HCT116 (cell line): ENCODE results near the gene CNN3. TPM values are rescaled to one million over a fixed set of nuclear protein-coding genes. Genes with fewer than 3 reads are reported as not detected.

Source experiments
- ATAC-seq: fragments of 200-7000 bp; cut with Tn5 transposase; 2 replicates; pipeline ENCODE4 v1.9.1; 2020; ENCODE audit warnings: mild to moderate bottlenecking, moderate library complexity
- BruUV-seq: library from RNA; stranded (reverse); fragments of 400-500 nt; replicated peaks from 2 replicates; lab custom pipeline; 2021; lab: Mats Ljungman, UMichigan
- CTCF ChIA-PET: fragments of 300-600 bp; sonication (Branson Sonifier 250); formaldehyde crosslinking; loops from one replicate; lab custom pipeline; 2021; ENCODE audit warnings: antibody characterized with exemption; lab: Charles Lee
- POLR2A ChIA-PET: fragments of 300-600, 350-600 bp; sonication (Branson Sonifier 250); formaldehyde crosslinking; loops from one replicate; lab custom pipeline; 2021; ENCODE audit warnings: antibody characterized with exemption; lab: Charles Lee
- RAD21 ChIA-PET, 2 experiments: fragments of 300-600 bp; sonication (Branson Sonifier 250); formaldehyde crosslinking; loops; one replicate each; lab custom pipeline; 2023; ENCODE audit warnings: low total read pairs in 2 of 2; ENCODE audit not compliant: uncharacterized antibody in 2 of 2, unreplicated experiment in 2 of 2, low non-redundant PET in 1 of 2; lab: Charles Lee
- DNase-seq: peaks from one replicate; pipeline ENCODE4 v3.0.0-alpha.2; 2010; ENCODE audit warnings: low read depth, low spot score
- H2AFZ ChIP-seq: fragments of 200-600 bp; shearing (Covaris generic), sonication (generic); 2 replicates; pipeline ENCODE4 v1.6.1; 2017; ENCODE audit warnings: low read depth, mixed run types, mixed read lengths, antibody characterized with exemption, low read length; ENCODE audit not compliant: poor library complexity, severe bottlenecking
- H3K27ac ChIP-seq: 2 replicates; pipeline ENCODE4 v1.5.1; 2012; ENCODE audit warnings: low read depth, low read length
- H3K27me3 ChIP-seq: fragments of 200-600 bp; sonication (generic); 2 replicates; pipeline ENCODE4 v1.6.1; 2016; ENCODE audit warnings: mixed run types, low read length, mixed read lengths; ENCODE audit not compliant: insufficient read depth
- H3K36me3 ChIP-seq, 2 experiments: fragments of 200-500 bp in 1 of 2; fragments of 200-600 bp in 1 of 2; sonication (Bioruptor generic) in 1 of 2; sonication (generic) in 1 of 2; 2 replicates each; pipeline versions ENCODE4 v1.5.1 to v1.6.1; 2014 to 2016; ENCODE audit warnings: low read length in 2 of 2, inconsistent platforms in 1 of 2, mixed read lengths in 1 of 2, mixed run types in 1 of 2; ENCODE audit not compliant: insufficient read depth in 2 of 2, control insufficient read depth in 1 of 2
- H3K4me1 ChIP-seq, 2 experiments: fragments of 200-600 bp in 1 of 2; sonication (generic) in 1 of 2; 2 replicates each; pipeline versions ENCODE4 v1.5.1 to v1.6.1; 2012 to 2017; ENCODE audit warnings: low read length in 2 of 2, inconsistent platforms in 1 of 2, mild to moderate bottlenecking in 1 of 2, mixed read lengths in 1 of 2, mixed run types in 1 of 2, moderate library complexity in 1 of 2; ENCODE audit not compliant: insufficient read depth in 2 of 2, control insufficient read depth in 1 of 2
- H3K4me2 ChIP-seq: fragments of 200-600 bp; sonication (generic); 2 replicates; pipeline ENCODE4 v1.6.1; 2017; ENCODE audit warnings: mixed run types, low read length, mixed read lengths
- H3K4me3 ChIP-seq, 2 experiments: fragments of 200-600 bp in 1 of 2; sonication (generic) in 1 of 2; replicated peaks in 1 of 2; 2 replicates each; pipeline ENCODE4 v1.5.1; 2011 to 2016; ENCODE audit warnings: low read length in 2 of 2, control low read depth in 1 of 2, low read depth in 1 of 2, mild to moderate bottlenecking in 1 of 2, mixed read lengths in 1 of 2, mixed run types in 1 of 2
- H3K79me2 ChIP-seq: fragments of 200-600 bp; sonication (generic); 2 replicates; pipeline ENCODE4 v1.6.1; 2017; ENCODE audit warnings: mild to moderate bottlenecking, mixed run types, low read length, moderate library complexity, mixed read lengths; ENCODE audit not compliant: insufficient read depth
- H3K9ac ChIP-seq: fragments of 200-600 bp; sonication (generic); 2 replicates; pipeline ENCODE4 v1.6.1; 2016; ENCODE audit warnings: low read length, mixed read lengths
- H3K9me2 ChIP-seq: fragments of 200-600 bp; sonication (generic), shearing (Covaris generic); 2 replicates; pipeline ENCODE4 v1.6.1; 2017; ENCODE audit warnings: mixed run types, mild to moderate bottlenecking, moderate library complexity; ENCODE audit not compliant: insufficient read depth
- H3K9me3 ChIP-seq, 2 experiments: fragments of 200-500 bp in 1 of 2; fragments of 200-600 bp in 1 of 2; sonication (Bioruptor generic) in 1 of 2; sonication (generic) in 1 of 2; 2 replicates each; pipeline ENCODE4 v1.6.1; 2014 to 2017; ENCODE audit warnings: low read length in 2 of 2, mixed read lengths in 2 of 2, inconsistent platforms in 1 of 2, low read depth in 1 of 2, mild to moderate bottlenecking in 1 of 2, mixed run types in 1 of 2, moderate library complexity in 1 of 2; ENCODE audit not compliant: control insufficient read depth in 1 of 2, insufficient read depth in 1 of 2
- H4K20me1 ChIP-seq: fragments of 200-600 bp; sonication (generic), shearing (Covaris generic); 2 replicates; pipeline ENCODE4 v1.6.1; 2017; ENCODE audit warnings: mixed run types, mild to moderate bottlenecking, moderate library complexity; ENCODE audit not compliant: insufficient read depth
- ATF3 ChIP-seq: IDR thresholded peaks from 2 replicates; pipeline ENCODE4 v1.6.1; 2012
- CBX3 ChIP-seq: IDR thresholded peaks from 2 replicates; pipeline ENCODE4 v1.6.1; 2012; ENCODE audit warnings: low read depth
- CEBPB ChIP-seq: IDR thresholded peaks from 2 replicates; pipeline ENCODE4 v1.6.1; 2012; ENCODE audit warnings: low read depth
- EGR1 ChIP-seq: IDR thresholded peaks from 2 replicates; pipeline ENCODE4 v1.6.1; 2012; ENCODE audit warnings: low read depth
- ELF1 ChIP-seq: IDR thresholded peaks from 2 replicates; pipeline ENCODE4 v1.6.1; 2012; ENCODE audit warnings: low read depth, borderline replicate concordance
- FOSL1 ChIP-seq: IDR thresholded peaks from 2 replicates; pipeline ENCODE4 v1.6.1; 2012; ENCODE audit warnings: low read depth
- JUND ChIP-seq: IDR thresholded peaks from 2 replicates; pipeline ENCODE4 v1.6.1; 2012
- MAX ChIP-seq: IDR thresholded peaks from 2 replicates; pipeline ENCODE4 v1.6.1; 2012
- POLR2AphosphoS5 ChIP-seq: IDR thresholded peaks from 2 replicates; pipeline ENCODE4 v1.6.1; 2011; ENCODE audit warnings: mild to moderate bottlenecking, low read depth, low read length, moderate library complexity
- RAD21 ChIP-seq: IDR thresholded peaks from 2 replicates; pipeline ENCODE4 v1.6.1; 2012; ENCODE audit warnings: low read depth, mild to moderate bottlenecking
- REST ChIP-seq: IDR thresholded peaks from 2 replicates; pipeline ENCODE4 v1.6.1; 2012; ENCODE audit warnings: low read depth
- SIN3A ChIP-seq: IDR thresholded peaks from 2 replicates; pipeline ENCODE4 v1.6.1; 2012; ENCODE audit warnings: low read depth
- SP1 ChIP-seq: IDR thresholded peaks from 2 replicates; pipeline ENCODE4 v1.6.1; 2012; ENCODE audit warnings: low read depth
- SRF ChIP-seq: IDR thresholded peaks from 2 replicates; pipeline ENCODE4 v1.6.1; 2012; ENCODE audit warnings: low read depth
- TCF7L2 ChIP-seq: IDR thresholded peaks from 2 replicates; pipeline ENCODE4 v1.7.0; 2011; ENCODE audit warnings: borderline replicate concordance, inconsistent platforms; ENCODE audit not compliant: insufficient read depth, insufficient read length; ENCODE audit errors: extremely low read depth
- YY1 ChIP-seq: IDR thresholded peaks from 2 replicates; pipeline ENCODE4 v1.6.1; 2011; ENCODE audit warnings: low read length, low read depth, moderate library complexity, mild to moderate bottlenecking; ENCODE audit not compliant: insufficient replicate concordance; ENCODE audit errors: extremely low read depth
- ZFX ChIP-seq: fragments of 450-650 bp; IDR thresholded peaks from 2 replicates; pipeline ENCODE4 v1.6.1; 2017
- ZNF274 ChIP-seq: fragments of 200-500 bp; sonication (Bioruptor generic); IDR thresholded peaks from 2 replicates; pipeline ENCODE4 v1.6.1; 2014; ENCODE audit warnings: mild to moderate bottlenecking, low read depth, low read length, inconsistent platforms
- intact Hi-C: fragments of 100-400 bp; cut with micrococcal nuclease; formaldehyde crosslinking; loops from 2 replicates; pipeline ENCODE4 v1.10.0; 2022
- total RNA-seq: library from RNA; stranded (reverse); gene quantifications from one replicate; pipeline ENCODE4 v1.2.1, GENCODE V29; 2021; ENCODE audit not compliant: unreplicated experiment

Gene CNN3
- total RNA-seq, 1 experiment from 2014 or later: 109 TPM

- H2AFZ ChIP-seq: no peak overlapping the region
- no peak overlapping the region for H3K9ac ChIP-seq
- DNase-seq: no peak
- H3K27me3 ChIP-seq: no peaks in the 10 kb centered on the region
- TF ChIP-seq MAX (no peak), ATF3 (no peak), SP1 (no peak), FOSL1 (no peak)
- POLR2A ChIA-PET: no interaction called here
- ATAC-seq: no peak
- H3K79me2 ChIP-seq: no peaks in the 10 kb centered on the region
- H4K20me1 ChIP-seq: no peaks in the 10 kb centered on the region
- no TSS peak for BruUV-seq
- H3K4me1 ChIP-seq: peaks cover 0 to 16% of the 10 kb centered on the region in 2 experiments; a peak in 1 of 4 replicates
- intact Hi-C loops: no loop called here
- CTCF ChIA-PET: interaction anchor here (0.8 to 2.2 kb wide), 3 partner anchors 9 to 168 kb away, joined by 3 to 7 read pairs (median 3); no protein-coding TSS in a partner anchor
- no peak overlapping the region for H3K4me2 ChIP-seq
- no peaks in the 10 kb centered on the region for H3K36me3 ChIP-seq
- H3K27ac ChIP-seq: no peak overlapping the region
- RAD21 ChIA-PET: interaction anchor here in 1 of 2 experiments (0.6 kb wide), 1 partner anchor 169 kb away, joined by 3 read pairs; no protein-coding TSS in a partner anchor
- H3K4me3 ChIP-seq: no peak overlapping the region
- no peaks in the 10 kb centered on the region for H3K9me3 ChIP-seq
- no peaks in the 10 kb centered on the region for H3K9me2 ChIP-seq
Measured at GRCh38 chr1:94872771-94873495, 54.0 kb downstream of the CNN3 start.

GRCh38 chr1:94871031-94871430, 55.9 kb downstream of the CNN3 start:
- intact Hi-C loops: no loop called here
- H4K20me1 ChIP-seq: no peaks in the 10 kb centered on the region
- H3K79me2 ChIP-seq: no peaks in the 10 kb centered on the region
- no peak overlapping the region for H3K4me3 ChIP-seq
- no peaks in the 10 kb centered on the region for H3K9me2 ChIP-seq
- ChIA-PET CTCF (no interaction called here), RAD21 (no interaction called here), POLR2A (no interaction called here)
- H3K27ac ChIP-seq: no peak overlapping the region
- no peak overlapping the region for H3K4me2 ChIP-seq
- no peak overlapping the region for H2AFZ ChIP-seq
- H3K27me3 ChIP-seq: no peaks in the 10 kb centered on the region
- peaks cover 5 to 15% of the 10 kb centered on the region in 2 experiments; a peak in 1 of 4 replicates for H3K4me1 ChIP-seq
- DNase-seq (no peak), ATAC-seq (no peak)
- H3K9me3 ChIP-seq: no peaks in the 10 kb centered on the region
- no TSS peak for BruUV-seq
- no peaks in the 10 kb centered on the region for H3K36me3 ChIP-seq
- no peak overlapping the region for H3K9ac ChIP-seq
- TF ChIP-seq CEBPB: no peak
- no peak for TF ChIP-seq SP1
- TF ChIP-seq REST: no peak
- TF ChIP-seq MAX: no peak
- no peak for TF ChIP-seq ELF1
- TF ChIP-seq CBX3: no peak
- TF ChIP-seq YY1: no peak
- no peak for TF ChIP-seq TCF7L2
- TF ChIP-seq POLR2AphosphoS5: no peak
- TF ChIP-seq RAD21: no peak
- no peak for TF ChIP-seq JUND
- no peak for TF ChIP-seq ZFX
- TF ChIP-seq SIN3A: no peak
- TF ChIP-seq ZNF274: no peak
- TF ChIP-seq EGR1: no peak
- no peak for TF ChIP-seq SRF
